ENCODE data around the gene EXOC3L4.

DNA sequence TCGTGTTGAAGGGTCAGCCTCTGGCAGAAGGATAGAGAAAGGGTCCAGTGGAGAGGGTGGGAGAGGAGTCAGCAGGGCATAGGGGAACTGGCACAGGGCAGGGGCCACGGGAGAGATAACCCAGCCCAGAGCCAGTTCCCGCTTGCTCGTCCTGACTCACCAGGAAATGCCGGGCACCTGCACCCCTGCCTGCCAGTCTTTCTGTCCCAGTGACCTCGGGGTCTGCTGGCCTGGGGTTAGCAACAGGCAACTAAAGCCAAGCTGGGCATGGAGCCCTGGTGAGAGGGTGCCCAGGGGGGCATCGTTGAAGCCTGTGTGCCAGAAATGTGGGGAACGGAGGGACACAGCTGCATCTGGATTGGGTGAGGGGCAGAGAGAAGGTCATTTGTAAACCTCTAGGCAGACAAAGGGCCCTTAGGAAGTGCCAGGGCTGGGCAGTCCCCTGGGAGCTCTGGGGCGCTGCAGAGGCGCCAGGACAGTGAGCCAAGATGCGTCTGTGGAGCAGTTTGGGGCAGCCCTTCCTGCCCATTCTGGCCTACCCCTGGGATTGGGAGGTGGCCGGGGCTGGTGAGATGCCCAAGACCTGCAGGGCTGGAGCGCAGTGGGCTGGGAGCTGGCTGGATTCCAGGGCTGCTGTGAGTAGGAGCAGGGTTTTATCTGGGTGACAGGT, 34.2 kb downstream of the EXOC3L4 start:
- TF ChIP-seq POLR2A (IDR thresholded peaks at IDR 0.05), result no peak
- no peak for TF ChIP-seq POLR2AphosphoS5 (IDR thresholded peaks at IDR 0.05)
- TF ChIP-seq, protein P1, sequence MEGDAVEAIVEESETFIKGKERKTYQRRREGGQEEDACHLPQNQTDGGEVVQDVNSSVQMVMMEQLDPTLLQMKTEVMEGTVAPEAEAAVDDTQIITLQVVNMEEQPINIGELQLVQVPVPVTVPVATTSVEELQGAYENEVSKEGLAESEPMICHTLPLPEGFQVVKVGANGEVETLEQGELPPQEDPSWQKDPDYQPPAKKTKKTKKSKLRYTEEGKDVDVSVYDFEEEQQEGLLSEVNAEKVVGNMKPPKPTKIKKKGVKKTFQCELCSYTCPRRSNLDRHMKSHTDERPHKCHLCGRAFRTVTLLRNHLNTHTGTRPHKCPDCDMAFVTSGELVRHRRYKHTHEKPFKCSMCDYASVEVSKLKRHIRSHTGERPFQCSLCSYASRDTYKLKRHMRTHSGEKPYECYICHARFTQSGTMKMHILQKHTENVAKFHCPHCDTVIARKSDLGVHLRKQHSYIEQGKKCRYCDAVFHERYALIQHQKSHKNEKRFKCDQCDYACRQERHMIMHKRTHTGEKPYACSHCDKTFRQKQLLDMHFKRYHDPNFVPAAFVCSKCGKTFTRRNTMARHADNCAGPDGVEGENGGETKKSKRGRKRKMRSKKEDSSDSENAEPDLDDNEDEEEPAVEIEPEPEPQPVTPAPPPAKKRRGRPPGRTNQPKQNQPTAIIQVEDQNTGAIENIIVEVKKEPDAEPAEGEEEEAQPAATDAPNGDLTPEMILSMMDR (IDR thresholded peaks at IDR 0.05), result no peak

Measured in prostate gland (tissue), 2 donors.